GM12878 (cell line): Measurements from ENCODE around the gene TP53RK. TPM values are rescaled to one million over a fixed set of nuclear protein-coding genes. Genes with fewer than 3 reads are reported as not detected.

ENCODE experiments used
- ATAC-seq: fragments of 200-7000 bp; cut with Tn5 transposase; 3 replicates; pipeline ENCODE4 v1.9.1; 2020; ENCODE audit warnings: mild to moderate bottlenecking, moderate library complexity
- BruUV-seq: library from RNA; stranded (reverse); fragments of 400-500 nt; replicated peaks from 2 replicates; lab custom pipeline; 2021; lab: Mats Ljungman, UMichigan
- CTCF ChIA-PET: fragments of 300-600 bp; sonication (Branson Sonifier 250); formaldehyde crosslinking; extraction: SDS; loops from one replicate; lab custom pipeline; 2021; ENCODE audit warnings: inconsistent platforms; lab: Yijun Ruan, JAX
- POLR2A ChIA-PET: fragments of 350-600 bp; formaldehyde crosslinking; extraction: SDS; loops from one replicate; lab custom pipeline; 2021; ENCODE audit warnings: inconsistent platforms; lab: Charles Lee
- RAD21 ChIA-PET: fragments of 300-600 bp; sonication (Branson Sonifier 250); formaldehyde crosslinking; loops from one replicate; lab custom pipeline; 2023; ENCODE audit warnings: antibody characterized with exemption; ENCODE audit not compliant: unreplicated experiment; lab: Charles Lee
- SMC1A ChIA-PET: fragments of 300-600 bp; sonication (Branson Sonifier 250); formaldehyde crosslinking; loops from one replicate; lab custom pipeline; 2023; ENCODE audit not compliant: unreplicated experiment, uncharacterized antibody; lab: Charles Lee
- DNase-seq: peaks from one replicate; pipeline ENCODE4 v3.0.0-alpha.2; 2011; ENCODE audit warnings: low read depth, low spot score
- FAIRE-seq: peaks from 3 replicates; lab custom pipeline; 2011; peaks lifted over from hg19 to GRCh38; lab: Jason Lieb, UNC
- H2AFZ ChIP-seq: 2 replicates; pipeline ENCODE4 v1.6.0; 2011; ENCODE audit warnings: low read depth, low read length, control low read depth; ENCODE audit not compliant: control insufficient read depth
- H3K27ac ChIP-seq: 2 replicates; pipeline ENCODE4 v1.5.1; 2011; ENCODE audit warnings: control low read depth; ENCODE audit not compliant: control insufficient read depth, insufficient read depth
- H3K27me3 ChIP-seq, 2 experiments: replicated peaks in 1 of 2; 2 replicates each; pipeline versions ENCODE4 v1.6.0 to v1.6.1; 2011; ENCODE audit warnings: low read length in 1 of 2; ENCODE audit not compliant: control insufficient read depth in 2 of 2, insufficient read depth in 2 of 2
- H3K36me3 ChIP-seq, 2 experiments: 2 replicates each; pipeline ENCODE4 v1.5.1; 2011; ENCODE audit warnings: low read length in 1 of 2; ENCODE audit not compliant: control insufficient read depth in 2 of 2, insufficient read depth in 2 of 2
- H3K4me1 ChIP-seq: 2 replicates; pipeline ENCODE4 v1.6.1; 2011; ENCODE audit warnings: mild to moderate bottlenecking, low read length, moderate library complexity, mixed read lengths; ENCODE audit not compliant: control insufficient read depth, insufficient read depth
- H3K4me2 ChIP-seq: 2 replicates; pipeline ENCODE4 v1.6.0; 2011; ENCODE audit warnings: control low read depth; ENCODE audit not compliant: control insufficient read depth, insufficient read depth
- H3K4me3 ChIP-seq: fragments of 200-600 bp; sonication (generic); 2 replicates; pipeline ENCODE4 v1.5.1; 2016
- H3K79me2 ChIP-seq: 2 replicates; pipeline ENCODE4 v1.6.0; 2011; ENCODE audit warnings: low read length; ENCODE audit not compliant: control insufficient read depth, insufficient read depth
- H3K9ac ChIP-seq: 2 replicates; pipeline ENCODE4 v1.8.0; 2011; ENCODE audit warnings: low read length, control low read depth, mixed read lengths; ENCODE audit not compliant: control insufficient read depth, insufficient read depth
- H3K9me3 ChIP-seq: replicated peaks from 3 replicates; pipeline ENCODE4 v1.5.1; 2011; ENCODE audit warnings: mild to moderate bottlenecking, low read length; ENCODE audit not compliant: control insufficient read depth, insufficient read depth
- H4K20me1 ChIP-seq: 2 replicates; pipeline ENCODE4 v1.6.0; 2011; ENCODE audit not compliant: control insufficient read depth, insufficient read depth
- CEBPB ChIP-seq, 2 experiments: fragments of 150-350 bp in 1 of 2; IDR thresholded peaks; 2 replicates each; pipeline ENCODE4 v1.6.1; 2012 to 2014; ENCODE audit warnings: low read depth in 2 of 2, low read length in 2 of 2, borderline replicate concordance in 1 of 2, inconsistent platforms in 1 of 2
- FOS ChIP-seq: IDR thresholded peaks from 3 replicates; pipeline ENCODE4 v1.6.1; 2011; ENCODE audit warnings: borderline replicate concordance; ENCODE audit not compliant: insufficient read length; ENCODE audit errors: extremely low read depth
- IRF4 ChIP-seq: IDR thresholded peaks from 2 replicates; pipeline ENCODE4 v1.6.1; 2011; ENCODE audit warnings: low read depth, low read length
- NFIC ChIP-seq: IDR thresholded peaks from 2 replicates; pipeline ENCODE4 v1.6.1; 2012; ENCODE audit warnings: low read depth, mild to moderate bottlenecking, inconsistent platforms, low read length, moderate library complexity
- RELA ChIP-seq: fragments of 450-650 bp; IDR thresholded peaks from 2 replicates; pipeline ENCODE4 v1.8.0; 2014; ENCODE audit warnings: borderline replicate concordance; ENCODE audit not compliant: partially characterized antibody
- SUPT20H ChIP-seq: IDR thresholded peaks from 2 replicates; pipeline ENCODE4 v1.6.1; 2011; ENCODE audit warnings: low read depth, mild to moderate bottlenecking, low read length, moderate library complexity, borderline replicate concordance; ENCODE audit not compliant: control insufficient read depth
- WGBS: methylation state at CpG from one replicate; pipeline ENCODE4 v1.1.6; 2016; ENCODE audit warnings: low lambda C conversion rate; ENCODE audit not compliant: insufficient replicate concordance, insufficient coverage; ENCODE audit errors: missing lambda C conversion rate; 5-methylcytosine and 5-hydroxymethylcytosine counted together
- in situ Hi-C: fragments of 300-500 bp; cut with MboI; formaldehyde crosslinking; loops from 9 replicates; pipeline ENCODE4 v1.14.3; 2018; ENCODE audit warnings: mixed read lengths
- intact Hi-C: fragments of 100-400 bp; cut with micrococcal nuclease; formaldehyde crosslinking; loops from one replicate; pipeline ENCODE4 v1.14.2; 2022; ENCODE audit not compliant: unreplicated experiment
- polyA plus RNA-seq, 11 experiments: library from polyadenylated mRNA; depleted of rRNA in 4 of 11; unstranded in 6 of 11; stranded (reverse) in 5 of 11; fragments of >200 nt; fragmentation: Nextera tagmentation in 4 of 11; fragmentation: Illumina TruSeq in 1 of 11; extraction: Ambion mirVana in 4 of 11; extraction: Trizol in 1 of 11; gene quantifications; 1 replicate in 1 of 11; 2 replicates in 10 of 11; pipeline versions ENCODE4 v1.2.1 to v1.2.3, GENCODE V29; 2011 to 2016; ENCODE audit warnings: inconsistent platforms in 2 of 11, missing spikeins in 2 of 11, low read depth in 1 of 11
- total RNA-seq, 4 experiments: library from RNA; depleted of rRNA in 3 of 4; stranded (reverse); fragments of >200 nt in 3 of 4; fragmentation: Illumina TruSeq in 1 of 4; extraction: Trizol in 1 of 4; gene quantifications; 2 replicates each; pipeline versions ENCODE4 v1.2.1 to v1.2.3, GENCODE V29; 2013 to 2021

Gene TP53RK
- total and polyA plus RNA-seq, 10 of the 15 experiments (the other 5 are each of a cell fraction or from before 2014, with no cell fraction given) = 3.8 to 23.1 (median 16.1) TPM

DNA sequence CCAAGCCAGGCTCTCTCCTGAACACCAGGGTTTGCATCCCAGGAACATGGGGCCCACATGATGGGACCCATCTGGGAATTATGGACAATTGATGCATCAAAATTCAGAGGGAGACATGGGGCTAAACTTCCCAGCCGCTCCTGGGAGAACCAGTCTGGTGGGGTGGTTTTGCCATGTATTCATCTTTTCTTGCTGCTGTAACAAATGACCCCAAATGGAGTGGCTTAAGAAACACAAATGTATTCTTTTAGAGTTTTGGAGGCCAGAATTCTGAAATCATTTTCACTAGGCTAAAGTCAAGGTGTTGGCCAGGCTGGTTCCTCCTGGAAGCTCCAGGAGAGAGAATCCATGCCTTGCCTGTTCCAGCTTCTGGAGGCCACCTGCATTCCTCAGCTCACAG, 44.5 kb downstream of the TP53RK start:
- intact Hi-C loops (no loop called here), in situ Hi-C loops (no loop called here)
- Histone ChIP-seq H3K9me3 (no peaks in the 10 kb centered on the region), H3K4me3 (no peak overlapping the region), H2AFZ (no peak overlapping the region), H3K27me3 (peaks cover 0 to 2% of the 10 kb centered on the region in 2 experiments; a peak in 2 of 4 replicates), H3K36me3 (no peaks in the 10 kb centered on the region), H3K9ac (no peak overlapping the region), H3K79me2 (no peaks in the 10 kb centered on the region), H4K20me1 (no peaks in the 10 kb centered on the region), H3K4me2 (no peak overlapping the region), H3K4me1 (no peaks in the 10 kb centered on the region), H3K27ac (no peak overlapping the region)
- ATAC-seq (no peak), FAIRE-seq (no peak), DNase-seq (no peak)
- ChIA-PET SMC1A (no interaction called here), CTCF (interaction anchor here (1.2 kb wide), 1 partner anchor 100 kb away, joined by 3 read pairs; no protein-coding TSS in a partner anchor), POLR2A (no interaction called here), RAD21 (no interaction called here)
- no TSS peak for BruUV-seq
- 0% methylated on average over 1 of the region's 1 CpG for WGBS
- no peak for TF ChIP-seq CEBPB (IDR thresholded peaks at IDR 0.05; ENCODE audit: borderline replicate concordance in 1 of 2, low read depth in 2 of 2, low read length in 2 of 2)
- no peak for TF ChIP-seq RELA
- no peak for TF ChIP-seq IRF4
- TF ChIP-seq FOS = no peak
- TF ChIP-seq, all 136 proteins: peak for 0

GRCh38 chr20:46644160-46644559, 45.1 kb downstream of the TP53RK start:
- RAD21 ChIA-PET = no interaction called here
- SMC1A ChIA-PET = no interaction called here
- CTCF ChIA-PET = interaction anchor here (1.2 kb wide), 1 partner anchor 99 kb away, joined by 3 read pairs; no protein-coding TSS in a partner anchor

More at GRCh38 chr20:46644160-46644559, 45.1 kb downstream of the TP53RK start:
- no TSS peak for BruUV-seq
- H3K27me3 ChIP-seq = peaks cover 0 to 2% of the 10 kb centered on the region in 2 experiments; a peak in 2 of 4 replicates
- no peak for ATAC-seq
- no peak overlapping the region for H2AFZ ChIP-seq
- no peak overlapping the region for H3K4me2 ChIP-seq
- intact Hi-C loops (no loop called here), in situ Hi-C loops (no loop called here)
- no peaks in the 10 kb centered on the region for H3K9me3 ChIP-seq
- TF ChIP-seq SUPT20H (no peak), NFIC (no peak)
- no peak for FAIRE-seq
- no peaks in the 10 kb centered on the region for H3K79me2 ChIP-seq
- H3K27ac ChIP-seq = no peak overlapping the region
- no peaks in the 10 kb centered on the region for H3K36me3 ChIP-seq
- no peak for DNase-seq
- no peaks in the 10 kb centered on the region for H4K20me1 ChIP-seq
- no peak overlapping the region for H3K4me3 ChIP-seq
- H3K9ac ChIP-seq = no peak overlapping the region
- 38% methylated on average over 3 of the region's 3 CpGs for WGBS
- H3K4me1 ChIP-seq = no peaks in the 10 kb centered on the region
- POLR2A ChIA-PET = no interaction called here
